HuH-7 (cell line): ENCODE measurements around the gene KCNJ12.

Experiments used
- DNase-seq: peaks from one replicate; pipeline ENCODE4 v3.0.0; 2011; ENCODE audit warnings: low spot score

KCNJ12 gene

GRCh38 chr17:21368545-21369246 is 7.5 kb upstream of the KCNJ12 start:
- no peak for DNase-seq

GRCh38 chr17:21369395-21369794 is 6.8 kb upstream of the KCNJ12 start:
- no peak for DNase-seq

- no peak for DNase-seq
These were observed 5.7 kb upstream of the KCNJ12 start for GRCh38 chr17:21370430-21370829.

- DNase-seq = no peak
These were observed 4.6 kb upstream of the KCNJ12 start for GRCh38 chr17:21371511-21372081.

GRCh38 chr17:21372256-21372954 is 3.8 kb upstream of the KCNJ12 start:
- DNase-seq = no peak

- no peak for DNase-seq
These were observed 3.1 kb upstream of the KCNJ12 start for GRCh38 chr17:21373036-21373435.

- DNase-seq = no peak
These were observed 2.3 kb upstream of the KCNJ12 start for GRCh38 chr17:21373696-21374440.

- no peak for DNase-seq
These were observed 1.6 kb upstream of the KCNJ12 start for GRCh38 chr17:21374441-21375161.

- DNase-seq = no peak
These were observed 996 bp upstream of the KCNJ12 start for GRCh38 chr17:21375162-21375560.

GRCh38 chr17:21375757-21376080 is 438 bp upstream of the KCNJ12 start:
- no peak for DNase-seq

GRCh38 chr17:21376759-21377690 is 868 bp downstream of the KCNJ12 start:
- DNase-seq = no peak

GRCh38 chr17:21377705-21378396 is 1.7 kb downstream of the KCNJ12 start:
- DNase-seq = no peak

- DNase-seq = no peak
These were observed 2.4 kb downstream of the KCNJ12 start for GRCh38 chr17:21378553-21378952.

GRCh38 chr17:21379080-21379711 is 3.0 kb downstream of the KCNJ12 start:
- DNase-seq = no peak

- no peak for DNase-seq
These were observed 4.5 kb downstream of the KCNJ12 start for GRCh38 chr17:21380659-21381058.

- no peak for DNase-seq
These were observed 5.0 kb downstream of the KCNJ12 start for GRCh38 chr17:21381076-21381706.

- no peak for DNase-seq
These were observed 6.7 kb downstream of the KCNJ12 start for GRCh38 chr17:21382560-21383495.

GRCh38 chr17:21385281-21385845 is 9.2 kb downstream of the KCNJ12 start:
- DNase-seq = no peak
